Measurements from ENCODE around the gene CCER1.

- TF ChIP-seq CTCF (IDR thresholded peaks at IDR 0.05 in 4 of 5, conservative IDR thresholded peaks at IDR 0.05 in 1 of 5): no peak
- no peak for TF ChIP-seq POLR2A (IDR thresholded peaks at IDR 0.05)
These were observed 16.5 kb downstream of the CCER1 start for GRCh38 chr12:90938451-90938850.

Measured in gastrocnemius medialis (tissue), 4 donors.